Mucosa of rectum (tissue), 2 donors: ENCODE data around the gene GSDMA.
A peak's percentile ranks its signal among the peaks of the same experiment; 100 is the strongest.
"Not testable (repeated sequence)": the region's sequence is repeated elsewhere in the genome, so short reads cannot be mapped to it uniquely, and the experiment has no call there.

Source experiments
- H3K27ac ChIP-seq, 2 donors: one replicate each; pipeline ENCODE4 v1.7.0; 2013; ENCODE audit warnings: inconsistent platforms in 2 of 2, low read depth in 2 of 2, low read length in 2 of 2
- H3K27me3 ChIP-seq, 2 donors: one replicate each; pipeline ENCODE4 v1.7.0; 2013; ENCODE audit warnings: low read length in 2 of 2; ENCODE audit not compliant: control insufficient read depth in 2 of 2, insufficient read depth in 2 of 2
- H3K36me3 ChIP-seq, 2 donors: one replicate each; pipeline ENCODE4 v1.7.0; 2013; ENCODE audit warnings: low read length in 2 of 2; ENCODE audit not compliant: control insufficient read depth in 2 of 2, insufficient read depth in 2 of 2
- H3K4me1 ChIP-seq, 2 donors: one replicate each; pipeline ENCODE4 v1.7.0; 2013; ENCODE audit warnings: low read length in 2 of 2, mild to moderate bottlenecking in 1 of 2; ENCODE audit not compliant: control insufficient read depth in 2 of 2, insufficient read depth in 2 of 2
- H3K4me3 ChIP-seq, 2 donors: one replicate each; pipeline ENCODE4 v1.7.0; 2013; ENCODE audit warnings: low read length in 2 of 2
- H3K9ac ChIP-seq, 2 donors: one replicate each; pipeline ENCODE4 v1.7.0; 2013; ENCODE audit warnings: low read length in 2 of 2, low read depth in 1 of 2, mild to moderate bottlenecking in 1 of 2
- H3K9me3 ChIP-seq, 2 donors: one replicate each; pipeline ENCODE4 v1.7.0; 2013; ENCODE audit warnings: low read length in 2 of 2; ENCODE audit not compliant: control insufficient read depth in 2 of 2
- donor health status: healthy.
- donor health status: Normal muscosa, but diverticular disease.

The GSDMA gene

GRCh38 chr17:40010946-40011500, 48.2 kb downstream of the GSDMA start:
- not testable (repeated sequence) for H3K9me3 ChIP-seq, H3K9ac ChIP-seq, H3K36me3 ChIP-seq, H3K27me3 ChIP-seq, H3K4me3 ChIP-seq, H3K27ac ChIP-seq
- H3K4me1 ChIP-seq = peaks cover 17 to 19% of the 10 kb centered on the region in 2 donors

- H3K27ac ChIP-seq, H3K36me3 ChIP-seq, H3K9ac ChIP-seq, H3K9me3 ChIP-seq, H3K4me3 ChIP-seq, H3K27me3 ChIP-seq: not testable (repeated sequence)
- H3K4me1 ChIP-seq = peaks cover 17 to 19% of the 10 kb centered on the region in 2 donors
Measured at GRCh38 chr17:40012017-40012647, 49.3 kb downstream of the GSDMA start.

- Histone ChIP-seq H3K27ac (peak overlapping the region in 1 of 2 donors; percentile 11), H3K4me3 (no peak overlapping the region), H3K9ac (peak overlapping the region; percentile 24 to 63)
Measured at GRCh38 chr17:40014375-40014980, 51.7 kb downstream of the GSDMA start.

GRCh38 chr17:40015005-40015997, 52.5 kb downstream of the GSDMA start, which contains the start of gene CSF3:
Gene CSF3 (plus strand): TSS chr17:40015440. CDS start chr17:40015475, 35 bp downstream.
- peaks cover 17 to 22% of the 10 kb centered on the region in 2 donors for H3K4me1 ChIP-seq
- no peak within 1 kb of the TSS for H3K4me3 ChIP-seq
- H3K9me3 ChIP-seq = no peaks in the 10 kb centered on the region

More at GRCh38 chr17:40014375-40014980, 51.7 kb downstream of the GSDMA start:
- Histone ChIP-seq H3K27me3 (no peaks in the 10 kb centered on the region), H3K4me1 (peaks cover 17 to 22% of the 10 kb centered on the region in 2 donors), H3K36me3 (peaks cover 2 to 8% of the 10 kb centered on the region in 2 donors), H3K9me3 (no peaks in the 10 kb centered on the region)

GRCh38 chr17:40015998-40016985, 53.5 kb downstream of the GSDMA start:
- H3K27ac ChIP-seq = no peak overlapping the region
- peak overlapping the region in 1 of 2 donors; percentile 59 for H3K9ac ChIP-seq

More at GRCh38 chr17:40015005-40015997, 52.5 kb downstream of the GSDMA start, which contains the start of gene CSF3:
- Histone ChIP-seq H3K27me3 (no peaks in the 10 kb centered on the region), H3K9ac (peak within 1 kb of the TSS; percentile 24 to 63), H3K36me3 (peaks cover 9 to 14% of the 10 kb centered on the region in 2 donors), H3K27ac (peak within 1 kb of the TSS; percentile 23 to 63)

GRCh38 chr17:40017422-40018080, 54.7 kb downstream of the GSDMA start:
- Histone ChIP-seq H3K9me3 (no peaks in the 10 kb centered on the region), H3K4me1 (peaks cover 23 to 24% of the 10 kb centered on the region in 2 donors), H3K27ac (no peak overlapping the region), H3K9ac (peak overlapping the region in 1 of 2 donors; percentile 15), H3K4me3 (no peak overlapping the region), H3K27me3 (no peaks in the 10 kb centered on the region), H3K36me3 (peaks cover 24 to 25% of the 10 kb centered on the region in 2 donors)

More at GRCh38 chr17:40015998-40016985, 53.5 kb downstream of the GSDMA start:
- Histone ChIP-seq H3K9me3 (no peaks in the 10 kb centered on the region), H3K27me3 (no peaks in the 10 kb centered on the region), H3K4me3 (no peak overlapping the region), H3K36me3 (peaks cover 13 to 14% of the 10 kb centered on the region in 2 donors), H3K4me1 (peaks cover 19 to 22% of the 10 kb centered on the region in 2 donors)

GRCh38 chr17:40018211-40019121, 55.7 kb downstream of the GSDMA start:
- Histone ChIP-seq H3K4me1 (peaks cover 31 to 33% of the 10 kb centered on the region in 2 donors), H3K27ac (peak overlapping the region in 1 of 2 donors; percentile 0), H3K9ac (no peak overlapping the region), H3K27me3 (no peaks in the 10 kb centered on the region), H3K36me3 (peaks cover 25 to 32% of the 10 kb centered on the region in 2 donors), H3K4me3 (no peak overlapping the region), H3K9me3 (no peaks in the 10 kb centered on the region)
